ENCODE data around the gene TRIM7. TPM values are rescaled to one million over a fixed set of nuclear protein-coding genes. Genes with fewer than 3 reads are reported as not detected.
A peak's percentile ranks its signal among the peaks of the same experiment; 100 is the strongest.

Gene TRIM7
- total RNA-seq, 1 experiment from 2014 or later: 30.2 TPM

DNA sequence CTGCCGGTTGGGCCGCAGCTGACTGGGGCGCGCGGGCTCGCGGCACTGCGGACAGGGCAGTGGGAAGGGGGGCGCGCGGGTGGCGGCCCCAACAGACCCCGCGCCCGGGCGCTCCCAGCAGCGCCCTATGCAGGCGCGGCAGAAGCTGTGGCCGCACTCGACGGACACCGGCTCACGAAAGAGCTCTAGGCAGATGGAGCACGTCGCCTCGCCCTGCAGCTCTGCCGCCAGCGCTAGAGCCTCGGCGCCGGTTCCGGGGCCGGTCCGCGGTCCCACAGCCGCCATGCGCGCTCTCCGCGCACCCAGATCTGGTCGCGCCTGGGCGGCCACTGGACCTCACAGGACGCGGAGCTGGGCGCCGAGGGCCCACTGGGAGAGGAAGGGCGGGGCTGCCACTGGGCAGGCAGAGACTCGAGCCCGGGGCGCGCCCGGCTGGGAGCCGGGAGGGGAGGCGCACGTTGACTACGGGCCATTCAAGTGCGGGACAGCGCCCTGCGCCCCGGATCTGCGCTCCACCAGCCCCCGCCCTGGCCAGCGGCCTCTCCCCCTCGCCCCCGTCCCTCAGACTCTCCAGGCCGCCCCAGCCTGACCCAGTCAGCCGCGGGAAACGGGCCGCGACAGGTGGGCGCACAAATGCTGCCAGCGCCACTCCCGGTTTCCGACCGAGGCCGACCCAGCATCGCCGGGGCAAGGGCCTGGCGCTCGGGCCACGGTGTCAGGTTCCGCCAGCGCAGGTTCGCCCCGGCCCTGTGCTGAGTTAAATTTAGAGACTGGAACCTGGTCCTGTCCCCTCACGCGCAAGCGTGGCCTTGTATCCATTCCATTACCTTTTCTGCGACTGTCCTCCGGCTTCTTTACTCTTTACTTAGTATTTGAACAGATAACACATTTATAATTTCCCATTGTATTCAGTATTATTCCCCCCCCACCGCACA, at the start of gene TRIM7 (continued):
- TF ChIP-seq, protein P1, sequence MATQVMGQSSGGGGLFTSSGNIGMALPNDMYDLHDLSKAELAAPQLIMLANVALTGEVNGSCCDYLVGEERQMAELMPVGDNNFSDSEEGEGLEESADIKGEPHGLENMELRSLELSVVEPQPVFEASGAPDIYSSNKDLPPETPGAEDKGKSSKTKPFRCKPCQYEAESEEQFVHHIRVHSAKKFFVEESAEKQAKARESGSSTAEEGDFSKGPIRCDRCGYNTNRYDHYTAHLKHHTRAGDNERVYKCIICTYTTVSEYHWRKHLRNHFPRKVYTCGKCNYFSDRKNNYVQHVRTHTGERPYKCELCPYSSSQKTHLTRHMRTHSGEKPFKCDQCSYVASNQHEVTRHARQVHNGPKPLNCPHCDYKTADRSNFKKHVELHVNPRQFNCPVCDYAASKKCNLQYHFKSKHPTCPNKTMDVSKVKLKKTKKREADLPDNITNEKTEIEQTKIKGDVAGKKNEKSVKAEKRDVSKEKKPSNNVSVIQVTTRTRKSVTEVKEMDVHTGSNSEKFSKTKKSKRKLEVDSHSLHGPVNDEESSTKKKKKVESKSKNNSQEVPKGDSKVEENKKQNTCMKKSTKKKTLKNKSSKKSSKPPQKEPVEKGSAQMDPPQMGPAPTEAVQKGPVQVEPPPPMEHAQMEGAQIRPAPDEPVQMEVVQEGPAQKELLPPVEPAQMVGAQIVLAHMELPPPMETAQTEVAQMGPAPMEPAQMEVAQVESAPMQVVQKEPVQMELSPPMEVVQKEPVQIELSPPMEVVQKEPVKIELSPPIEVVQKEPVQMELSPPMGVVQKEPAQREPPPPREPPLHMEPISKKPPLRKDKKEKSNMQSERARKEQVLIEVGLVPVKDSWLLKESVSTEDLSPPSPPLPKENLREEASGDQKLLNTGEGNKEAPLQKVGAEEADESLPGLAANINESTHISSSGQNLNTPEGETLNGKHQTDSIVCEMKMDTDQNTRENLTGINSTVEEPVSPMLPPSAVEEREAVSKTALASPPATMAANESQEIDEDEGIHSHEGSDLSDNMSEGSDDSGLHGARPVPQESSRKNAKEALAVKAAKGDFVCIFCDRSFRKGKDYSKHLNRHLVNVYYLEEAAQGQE (IDR thresholded peaks at IDR 0.05; ENCODE audit: low read depth): no peak
- no peak for TF ChIP-seq EZH2 (IDR thresholded peaks at IDR 0.05)
- TF ChIP-seq POLR2AphosphoS5 (IDR thresholded peaks at IDR 0.05; ENCODE audit: low read depth, low read length): peak; percentile 90
- TF ChIP-seq CEBPB (IDR thresholded peaks at IDR 0.05; ENCODE audit: low read depth): no peak
- no peak for TF ChIP-seq SIN3A (IDR thresholded peaks at IDR 0.05; ENCODE audit: low read depth)
- no peak for TF ChIP-seq CBX3 (IDR thresholded peaks at IDR 0.05; ENCODE audit: low read depth)

DNA sequence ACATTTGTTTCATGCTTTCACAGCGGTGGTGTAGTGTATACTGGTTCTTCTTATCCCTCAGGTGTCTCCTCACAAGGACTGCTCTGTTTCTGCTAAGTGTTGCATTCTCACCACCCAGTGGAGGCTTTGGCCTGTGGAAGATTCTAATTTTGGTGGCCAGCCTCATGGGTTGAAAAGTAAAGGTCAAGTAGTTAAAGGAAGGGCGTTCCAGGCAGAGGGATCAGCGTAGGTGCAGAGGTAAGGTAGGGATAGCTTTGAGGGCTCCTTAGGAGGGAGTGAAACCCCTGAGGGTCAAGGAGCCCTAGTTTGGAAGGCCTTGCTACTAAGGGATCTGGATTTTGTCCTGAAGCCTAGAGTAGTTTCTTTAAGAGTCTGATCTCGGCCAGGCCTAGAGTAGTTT, 43.3 kb upstream of the TRIM7 start:
- H3K79me2 ChIP-seq (ENCODE audit: insufficient read depth, low read length): peaks cover 90% of the 10 kb centered on the region
- no peak for DNase-seq (ENCODE audit: low read depth, low spot score)
- ChIA-PET POLR2A (no interaction called here), CTCF (no interaction called here), RAD21 (ENCODE audit: low non-redundant PET in 1 of 2, low total read pairs in 2 of 2, uncharacterized antibody in 2 of 2, unreplicated experiment in 2 of 2) (no interaction called here)
- H2AFZ ChIP-seq (ENCODE audit: low read depth, low read length, poor library complexity, severe bottlenecking): no peak overlapping the region
- H3K4me2 ChIP-seq (ENCODE audit: low read length): peak overlapping the region; percentile 98
- no peaks in the 10 kb centered on the region for H3K27me3 ChIP-seq (ENCODE audit: insufficient read depth, low read length)
- peaks cover 17 to 38% of the 10 kb centered on the region in 2 experiments for H3K4me1 ChIP-seq (ENCODE audit: control insufficient read depth in 1 of 2, insufficient read depth in 2 of 2, low read length in 2 of 2)
- peak overlapping the region; percentile 88 to 92 for H3K4me3 ChIP-seq (replicated peaks in 1 of 2; ENCODE audit: low read depth in 1 of 2, low read length in 2 of 2)
- ATAC-seq: no peak
- H3K9me3 ChIP-seq (ENCODE audit: control insufficient read depth in 1 of 2, insufficient read depth in 1 of 2, low read depth in 1 of 2, low read length in 2 of 2): no peaks in the 10 kb centered on the region
- H3K36me3 ChIP-seq (ENCODE audit: control insufficient read depth in 1 of 2, insufficient read depth in 2 of 2, low read length in 2 of 2): peaks cover 13 to 29% of the 10 kb centered on the region in 2 experiments
- no TSS peak for BruUV-seq (replicated peaks)
- H4K20me1 ChIP-seq (ENCODE audit: insufficient read depth): peaks cover 5% of the 10 kb centered on the region; the same call in 1 of the 2 replicates
- H3K9me2 ChIP-seq (ENCODE audit: insufficient read depth): no peaks in the 10 kb centered on the region
- H3K27ac ChIP-seq (ENCODE audit: low read depth, low read length): peak overlapping the region; percentile 96
- intact Hi-C loops (cut with micrococcal nuclease): no loop called here
- H3K9ac ChIP-seq (ENCODE audit: low read length): peak overlapping the region; percentile 93
- TF ChIP-seq YY1 (IDR thresholded peaks at IDR 0.05; ENCODE audit: extremely low read depth, insufficient replicate concordance, low read depth, low read length): no peak
- no peak for TF ChIP-seq POLR2AphosphoS5 (IDR thresholded peaks at IDR 0.05; ENCODE audit: low read depth, low read length)
- no peak for TF ChIP-seq EZH2 (IDR thresholded peaks at IDR 0.05)
- no peak for TF ChIP-seq ZFX (IDR thresholded peaks at IDR 0.05)
- TF ChIP-seq SRF (IDR thresholded peaks at IDR 0.05; ENCODE audit: low read depth): no peak
- no peak for TF ChIP-seq RAD21 (IDR thresholded peaks at IDR 0.05; ENCODE audit: low read depth)
- TF ChIP-seq SP1 (IDR thresholded peaks at IDR 0.05; ENCODE audit: low read depth): no peak
- no peak for TF ChIP-seq EZH2phosphoT487 (IDR thresholded peaks at IDR 0.05; ENCODE audit: borderline replicate concordance)
- TF ChIP-seq, protein P2, sequence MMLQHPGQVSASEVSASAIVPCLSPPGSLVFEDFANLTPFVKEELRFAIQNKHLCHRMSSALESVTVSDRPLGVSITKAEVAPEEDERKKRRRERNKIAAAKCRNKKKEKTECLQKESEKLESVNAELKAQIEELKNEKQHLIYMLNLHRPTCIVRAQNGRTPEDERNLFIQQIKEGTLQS (IDR thresholded peaks at IDR 0.05): no peak
- TF ChIP-seq POLR2A (IDR thresholded peaks at IDR 0.05; ENCODE audit: borderline replicate concordance, extremely low read depth, insufficient read depth, insufficient read length): no peak
- TF ChIP-seq, protein P3, sequence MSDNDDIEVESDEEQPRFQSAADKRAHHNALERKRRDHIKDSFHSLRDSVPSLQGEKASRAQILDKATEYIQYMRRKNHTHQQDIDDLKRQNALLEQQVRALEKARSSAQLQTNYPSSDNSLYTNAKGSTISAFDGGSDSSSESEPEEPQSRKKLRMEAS (IDR thresholded peaks at IDR 0.05): no peak
- TF ChIP-seq CEBPB (IDR thresholded peaks at IDR 0.05; ENCODE audit: low read depth): no peak
- TF ChIP-seq SIN3A (IDR thresholded peaks at IDR 0.05; ENCODE audit: low read depth): no peak
- TF ChIP-seq, protein P4, sequence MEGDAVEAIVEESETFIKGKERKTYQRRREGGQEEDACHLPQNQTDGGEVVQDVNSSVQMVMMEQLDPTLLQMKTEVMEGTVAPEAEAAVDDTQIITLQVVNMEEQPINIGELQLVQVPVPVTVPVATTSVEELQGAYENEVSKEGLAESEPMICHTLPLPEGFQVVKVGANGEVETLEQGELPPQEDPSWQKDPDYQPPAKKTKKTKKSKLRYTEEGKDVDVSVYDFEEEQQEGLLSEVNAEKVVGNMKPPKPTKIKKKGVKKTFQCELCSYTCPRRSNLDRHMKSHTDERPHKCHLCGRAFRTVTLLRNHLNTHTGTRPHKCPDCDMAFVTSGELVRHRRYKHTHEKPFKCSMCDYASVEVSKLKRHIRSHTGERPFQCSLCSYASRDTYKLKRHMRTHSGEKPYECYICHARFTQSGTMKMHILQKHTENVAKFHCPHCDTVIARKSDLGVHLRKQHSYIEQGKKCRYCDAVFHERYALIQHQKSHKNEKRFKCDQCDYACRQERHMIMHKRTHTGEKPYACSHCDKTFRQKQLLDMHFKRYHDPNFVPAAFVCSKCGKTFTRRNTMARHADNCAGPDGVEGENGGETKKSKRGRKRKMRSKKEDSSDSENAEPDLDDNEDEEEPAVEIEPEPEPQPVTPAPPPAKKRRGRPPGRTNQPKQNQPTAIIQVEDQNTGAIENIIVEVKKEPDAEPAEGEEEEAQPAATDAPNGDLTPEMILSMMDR (IDR thresholded peaks at IDR 0.05 in 2 of 3, conservative IDR thresholded peaks at IDR 0.05 in 1 of 3; ENCODE audit: borderline replicate concordance in 1 of 3, insufficient read depth in 1 of 3, low read depth in 2 of 3, low read length in 2 of 3): no peak
- TF ChIP-seq FOSL1 (IDR thresholded peaks at IDR 0.05; ENCODE audit: low read depth): no peak
- TF ChIP-seq ZNF274 (IDR thresholded peaks at IDR 0.05; ENCODE audit: low read depth, low read length): no peak
- TF ChIP-seq TCF7L2 (IDR thresholded peaks at IDR 0.05; ENCODE audit: borderline replicate concordance, extremely low read depth, insufficient read depth, insufficient read length): no peak
- TF ChIP-seq EGR1 (IDR thresholded peaks at IDR 0.05; ENCODE audit: low read depth): no peak

Measured in HCT116 (cell line).